Activated naive CD4-positive, alpha-beta T cell treated with anti-CD3 and anti-CD28 coated beads for 36 hours (primary cell): ENCODE results near the gene JUND. TPM values are rescaled to one million over a fixed set of nuclear protein-coding genes. Genes with fewer than 3 reads are reported as not detected.

Experiments used
- CTCF ChIA-PET: fragments of 350-600 bp; sonication (Branson Sonifier 250); formaldehyde crosslinking; loops from one replicate; lab custom pipeline; 2021; ENCODE audit warnings: antibody characterized with exemption; lab: Charles Lee
- DNase-seq: peaks from one replicate; pipeline ENCODE4 v3.0.0-alpha.2; 2020
- H3K27ac Mint-ChIP-seq: one replicate; pipeline ENCODE4 v1.8.0; 2021; ENCODE audit warnings: mild to moderate bottlenecking, mixed read lengths
- H3K27me3 Mint-ChIP-seq: one replicate; pipeline ENCODE4 v1.8.0; 2021; ENCODE audit warnings: low read depth, mixed read lengths
- H3K36me3 Mint-ChIP-seq: one replicate; pipeline ENCODE4 v1.8.0; 2021; ENCODE audit warnings: low read depth, mixed read lengths
- H3K4me1 Mint-ChIP-seq: one replicate; pipeline ENCODE4 v1.8.0; 2021; ENCODE audit warnings: low read depth, mixed read lengths
- H3K4me3 Mint-ChIP-seq: one replicate; pipeline ENCODE4 v1.8.0; 2021; ENCODE audit warnings: mild to moderate bottlenecking, moderate library complexity, mixed read lengths
- H3K9me3 Mint-ChIP-seq: one replicate; pipeline ENCODE4 v1.8.0; 2021; ENCODE audit warnings: mixed read lengths
- intact Hi-C: fragments of 100-400 bp; cut with micrococcal nuclease; formaldehyde crosslinking; loops from one replicate; pipeline ENCODE4 v1.15.1; 2023
- total RNA-seq, 2 experiments: library from RNA; stranded (reverse); gene quantifications; one replicate each; pipeline ENCODE4 v1.2.3, GENCODE V29; 2021

The JUND gene
- total RNA-seq, 2 experiments from 2014 or later: 87.9 to 105 TPM

DNA sequence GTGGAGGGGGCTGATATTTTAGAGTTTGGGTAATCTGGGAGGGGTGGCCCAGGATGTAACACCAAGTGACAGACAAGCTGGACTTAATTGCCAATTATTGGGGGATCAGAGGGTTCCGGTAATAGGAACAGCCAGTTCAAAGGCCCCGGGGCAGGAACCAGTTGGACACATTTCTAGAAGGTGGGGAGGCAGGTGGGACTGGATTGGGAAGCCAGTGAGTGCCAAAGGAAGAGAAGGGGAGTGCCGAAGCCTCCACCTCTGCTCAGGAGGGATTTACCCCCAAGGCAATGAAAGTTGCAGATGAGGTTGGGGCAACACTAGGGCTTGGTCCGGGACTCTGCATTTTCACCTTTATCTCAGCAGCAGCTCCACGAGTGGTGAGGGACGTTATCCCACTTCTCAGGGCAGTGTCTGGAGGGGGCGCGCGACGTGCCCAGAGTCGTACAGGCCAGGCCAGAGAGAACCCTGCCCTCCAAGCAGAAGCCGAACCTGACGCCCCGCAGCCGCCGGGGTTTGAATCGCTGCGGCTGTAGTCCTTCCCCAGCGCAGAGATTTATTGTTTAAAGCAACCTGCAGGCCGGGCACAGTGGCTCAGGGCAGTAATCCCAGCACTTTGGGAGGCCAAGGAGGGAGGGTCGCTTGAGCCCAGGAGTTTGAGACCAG lies 5.7 kb upstream of the JUND start:
- H3K4me3 Mint-ChIP-seq: no peak overlapping the region
- peaks cover 1% of the 10 kb centered on the region for H3K36me3 Mint-ChIP-seq
- no peaks in the 10 kb centered on the region for H3K9me3 Mint-ChIP-seq
- no peaks in the 10 kb centered on the region for H3K27me3 Mint-ChIP-seq
- DNase-seq: no peak
- peak overlapping the region; percentile 81 for H3K27ac Mint-ChIP-seq
- CTCF ChIA-PET: no interaction called here
- peaks cover 59% of the 10 kb centered on the region for H3K4me1 Mint-ChIP-seq
- intact Hi-C loops: loop anchor here (10.0 kb wide), 1 partner anchor 548 kb away; the partner anchor contains the start of gene UPF1

DNA sequence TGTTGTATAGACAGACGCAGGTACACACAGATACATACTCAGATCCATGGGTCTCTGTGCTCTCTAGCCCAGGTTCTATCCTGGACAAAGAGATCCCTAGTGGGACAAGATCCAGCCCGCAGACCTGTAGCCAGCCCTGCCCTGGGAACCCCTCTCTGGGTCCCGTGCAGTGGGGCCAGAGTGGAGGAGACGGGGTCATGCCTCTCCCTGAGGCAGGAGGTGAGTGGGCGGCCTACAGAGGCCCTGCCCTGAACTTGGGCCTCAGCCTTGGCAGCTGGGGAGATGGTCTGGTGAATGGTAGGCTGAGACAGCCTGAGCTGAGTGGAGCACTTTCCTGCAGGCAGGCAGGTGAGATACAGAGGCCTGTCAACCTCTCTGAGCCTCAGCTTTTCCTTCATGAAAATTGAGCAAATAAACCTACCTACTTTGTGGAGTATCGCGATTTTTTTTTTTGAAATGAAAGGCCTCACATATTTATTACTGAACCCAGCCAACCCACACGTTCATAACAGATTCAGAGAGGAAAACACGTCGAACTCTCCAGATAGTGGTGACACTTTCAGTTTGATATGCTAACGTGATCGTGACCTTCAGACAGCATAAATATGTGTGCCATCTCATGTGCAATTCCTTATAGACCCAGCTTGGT lies 3.4 kb upstream of the JUND start:
- peak; percentile 56 for DNase-seq
- CTCF ChIA-PET: interaction anchor here (1.0 kb wide), 1 partner anchor 20 kb away, joined by 11 read pairs; no protein-coding TSS in a partner anchor
- Mint-ChIP-seq H3K4me3 (peak overlapping the region; percentile 43), H3K4me1 (peaks cover 42% of the 10 kb centered on the region), H3K27ac (peak overlapping the region; percentile 96), H3K36me3 (peaks cover 4% of the 10 kb centered on the region), H3K27me3 (no peaks in the 10 kb centered on the region), H3K9me3 (no peaks in the 10 kb centered on the region)
- intact Hi-C loops: loop anchor here (10.0 kb wide), 1 partner anchor 550 kb away; the partner anchor contains the start of gene UPF1

DNA sequence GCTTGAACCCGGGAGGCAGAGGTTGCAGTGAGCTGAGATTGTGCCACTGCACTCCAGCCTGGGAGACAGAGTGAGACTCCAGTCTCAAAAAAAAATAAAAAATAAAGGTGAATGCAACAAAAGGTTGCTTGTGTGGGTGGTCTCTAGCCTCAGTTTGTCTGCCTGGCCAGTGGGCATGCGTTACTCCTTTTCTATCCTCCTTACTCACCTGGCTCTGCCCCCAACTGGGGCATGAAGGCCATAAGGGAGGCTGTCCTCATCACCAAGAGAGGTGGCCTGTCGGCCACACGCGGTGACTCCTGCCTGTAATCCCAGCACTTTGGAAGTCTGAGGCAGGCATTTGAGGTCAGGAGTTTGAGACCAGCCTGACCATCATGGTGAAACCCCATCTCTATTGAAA lies 1.9 kb upstream of the JUND start:
- Mint-ChIP-seq H3K4me1 (peaks cover 45% of the 10 kb centered on the region), H3K4me3 (no peak overlapping the region), H3K36me3 (peaks cover 15% of the 10 kb centered on the region), H3K27me3 (no peaks in the 10 kb centered on the region), H3K9me3 (no peaks in the 10 kb centered on the region), H3K27ac (peak overlapping the region; percentile 53)
- intact Hi-C loops: loop anchor here (10.0 kb wide), 1 partner anchor 551 kb away; the partner anchor contains the start of gene UPF1
- no peak for DNase-seq
- CTCF ChIA-PET: interaction anchor here (7.0 kb wide), 1 partner anchor 44 kb away, joined by 240 read pairs; no protein-coding TSS in a partner anchor

DNA sequence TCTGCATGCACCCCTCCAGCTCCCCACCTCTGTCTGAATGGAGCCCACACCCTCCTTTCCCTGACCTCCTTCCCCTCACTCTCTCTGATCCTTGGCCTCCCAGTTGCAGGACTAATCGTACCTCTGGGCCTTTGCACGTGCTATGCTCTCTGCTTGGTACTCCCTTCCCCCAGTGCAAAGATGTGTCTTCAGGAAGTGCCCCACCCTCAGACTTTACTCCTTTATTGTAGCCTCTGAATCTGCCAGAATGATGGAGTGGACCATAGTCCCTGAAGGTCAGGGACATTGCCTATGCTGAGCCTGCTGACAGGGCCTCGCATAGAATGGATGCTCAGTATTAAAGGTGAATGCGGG lies 1.3 kb upstream of the JUND start:
- Mint-ChIP-seq H3K27me3 (no peaks in the 10 kb centered on the region), H3K27ac (peak overlapping the region; percentile 93), H3K9me3 (no peaks in the 10 kb centered on the region), H3K4me1 (peaks cover 47% of the 10 kb centered on the region), H3K4me3 (peak overlapping the region; percentile 87), H3K36me3 (peaks cover 15% of the 10 kb centered on the region)
- CTCF ChIA-PET: interaction anchor here (5.1 to 7.0 kb wide), 2 partner anchors 9 to 45 kb away, joined by 82 to 240 read pairs; no protein-coding TSS in a partner anchor
- intact Hi-C loops: loop anchor here (1.0 to 10.0 kb wide), 2 partner anchors 8 to 552 kb away; partner anchors contain the start of gene UPF1
- peak; percentile 60 for DNase-seq

DNA sequence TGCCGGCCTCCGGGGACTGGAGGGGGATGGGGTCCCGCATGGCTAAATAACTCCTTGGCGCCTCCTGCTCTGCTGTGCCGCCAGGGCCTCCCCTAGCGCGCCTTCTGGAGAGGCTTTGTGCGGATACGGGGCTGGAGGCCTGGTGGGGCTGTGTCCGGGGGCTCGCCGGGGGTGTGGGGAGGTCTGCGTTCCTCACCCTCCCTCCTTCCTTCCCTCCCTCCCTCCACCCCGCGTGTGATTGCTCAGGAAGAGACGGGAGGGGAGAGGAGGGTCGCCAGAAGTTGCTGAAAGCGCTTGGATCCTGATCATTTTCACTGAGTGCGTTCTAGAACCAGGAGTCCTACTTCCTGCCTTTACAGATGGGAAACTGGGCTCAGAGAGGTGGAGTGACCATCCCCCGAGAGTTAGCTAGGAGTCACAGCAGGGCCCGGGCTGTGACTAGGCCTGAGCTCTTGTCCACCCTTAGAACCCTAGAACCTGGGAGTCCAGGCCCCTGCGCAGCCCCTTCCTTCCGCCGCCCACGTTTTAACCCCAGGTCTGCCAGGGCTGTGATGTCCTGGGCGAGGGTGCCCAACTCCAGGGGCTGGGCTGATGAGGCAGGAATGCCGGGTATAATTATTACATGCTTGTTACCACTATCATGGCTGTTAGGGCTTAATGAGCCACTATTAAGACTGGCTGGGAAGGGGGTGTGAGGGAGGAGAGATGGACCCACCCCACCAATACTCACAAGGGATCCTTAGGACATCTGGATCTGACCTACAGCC lies 782 bp upstream of the JUND start:
- Mint-ChIP-seq H3K27me3 (no peaks in the 10 kb centered on the region), H3K27ac (peak overlapping the region; percentile 93), H3K4me3 (peak overlapping the region; percentile 87), H3K4me1 (peaks cover 51% of the 10 kb centered on the region), H3K36me3 (peaks cover 18% of the 10 kb centered on the region), H3K9me3 (no peaks in the 10 kb centered on the region)
- CTCF ChIA-PET: interaction anchor here (0.8 to 7.0 kb wide), 7 partner anchors 9 to 169 kb away, joined by 3 to 240 read pairs (median 82); partner anchors contain the start of gene LSM4
- intact Hi-C loops: loop anchor here (1.0 to 10.0 kb wide), 2 partner anchors 8 to 553 kb away; partner anchors contain the start of gene UPF1
- peak; percentile 46 for DNase-seq

DNA sequence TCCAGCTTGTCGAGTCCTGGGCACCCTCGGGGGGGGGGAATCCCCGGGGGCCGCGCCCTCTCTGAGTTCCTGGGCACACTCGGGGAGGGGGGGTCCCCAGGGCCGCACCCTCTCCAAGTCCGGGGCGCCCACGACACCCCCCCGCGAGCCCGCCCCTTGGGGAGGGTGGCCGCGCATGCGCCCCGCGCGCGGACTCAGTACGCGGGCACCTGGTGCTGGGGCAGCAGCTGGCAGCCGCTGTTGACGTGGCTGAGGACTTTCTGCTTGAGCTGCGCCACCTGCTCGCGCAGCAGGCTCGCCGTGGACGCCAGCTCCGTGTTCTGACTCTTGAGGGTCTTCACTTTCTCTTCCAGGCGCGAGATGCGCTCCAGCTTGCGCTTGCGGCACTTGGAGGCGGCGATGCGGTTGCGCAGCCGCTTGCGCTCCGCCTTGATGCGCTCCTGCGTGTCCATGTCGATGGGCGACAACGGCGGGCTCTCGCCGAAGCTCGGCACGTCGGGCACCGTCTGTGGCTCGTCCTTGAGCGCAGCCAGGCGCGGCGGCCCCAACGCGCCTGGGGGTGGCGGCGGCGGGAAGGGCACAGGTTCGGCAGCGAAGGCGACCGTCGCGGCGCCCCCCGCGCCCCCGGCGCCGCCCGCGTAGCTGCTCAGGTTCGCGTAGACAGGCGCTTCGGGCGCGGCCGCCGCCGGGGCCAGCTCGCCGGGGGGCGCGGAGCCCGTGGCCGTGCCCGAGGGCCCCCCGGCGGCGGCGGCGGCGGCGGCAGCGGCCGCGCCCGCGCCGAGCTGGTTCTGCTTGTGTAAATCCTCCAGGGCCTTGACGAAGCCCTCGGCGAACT lies 958 bp downstream of the JUND start:
- peaks cover 45% of the 10 kb centered on the region for H3K4me1 Mint-ChIP-seq
- H3K36me3 Mint-ChIP-seq: peaks cover 18% of the 10 kb centered on the region
- H3K27me3 Mint-ChIP-seq: no peaks in the 10 kb centered on the region
- peak; percentile 81 for DNase-seq
- H3K4me3 Mint-ChIP-seq: peak overlapping the region; percentile 95
- H3K9me3 Mint-ChIP-seq: no peaks in the 10 kb centered on the region
- H3K27ac Mint-ChIP-seq: peak overlapping the region; percentile 99
- CTCF ChIA-PET: interaction anchor here (0.6 to 7.0 kb wide), 23 partner anchors 9 to 326 kb away, joined by 3 to 240 read pairs (median 9); partner anchors contain the start of genes LSM4 and RAB3A
- intact Hi-C loops: loop anchor here (1.0 to 10.0 kb wide), 6 partner anchors 14 to 554 kb away; partner anchors contain the start of genes ELL, KLHL26, KXD1 and UPF1

DNA sequence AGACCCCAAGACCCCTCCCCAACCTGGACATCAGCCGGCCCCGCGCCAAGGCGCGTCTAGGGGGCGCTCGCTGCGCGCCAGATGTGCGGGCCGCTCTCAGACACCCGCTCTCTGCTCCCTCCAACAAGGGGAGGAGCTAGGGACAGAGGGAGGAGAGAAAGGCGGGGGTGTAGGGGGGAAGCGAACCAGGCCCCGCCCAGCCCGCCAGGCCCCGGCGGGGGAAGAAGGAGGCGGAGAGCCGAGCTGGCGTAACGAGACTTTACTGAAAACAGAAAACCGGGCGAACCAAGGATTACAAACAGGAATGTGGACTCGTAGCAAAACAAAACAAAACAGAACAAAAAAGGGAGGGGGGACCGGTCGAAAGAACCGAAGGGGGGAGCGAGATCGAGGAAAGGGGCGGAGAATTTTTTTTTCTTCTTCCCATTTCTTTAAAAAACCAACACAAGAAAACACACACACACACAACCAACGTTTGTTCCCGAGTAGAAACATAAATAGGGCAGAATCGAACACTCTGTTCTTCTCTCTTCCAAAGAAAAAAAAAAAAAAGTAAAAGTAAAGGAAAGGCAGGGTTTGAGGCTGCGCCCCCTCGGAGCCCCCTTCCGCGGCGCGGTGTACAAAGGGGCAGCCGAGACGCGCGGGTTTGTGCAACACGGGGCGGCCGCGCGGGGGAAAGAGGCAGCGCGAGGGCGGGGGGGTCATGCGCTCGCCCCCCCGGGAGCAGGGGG lies 1.7 kb downstream of the JUND start:
- peak overlapping the region; percentile 99 for H3K27ac Mint-ChIP-seq
- CTCF ChIA-PET: interaction anchor here (0.6 to 7.0 kb wide), 38 partner anchors 10 to 326 kb away, joined by 3 to 240 read pairs (median 6); partner anchors contain the start of genes LSM4, MPV17L2, RAB3A and SSBP4

DNA sequence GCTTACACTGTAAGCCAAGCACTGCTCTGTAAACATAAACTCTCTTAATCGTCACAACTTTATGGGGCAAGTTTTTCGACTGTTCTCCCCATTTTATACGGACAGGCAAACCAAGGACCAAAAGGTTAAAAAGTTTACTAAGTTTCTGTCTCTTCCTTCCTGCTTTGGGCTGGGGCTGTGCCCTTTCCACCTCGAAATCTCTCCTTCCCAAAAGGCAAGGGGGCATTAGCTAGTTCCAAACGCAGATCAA lies 2.2 kb downstream of the JUND start:
- Mint-ChIP-seq H3K27ac (peak overlapping the region; percentile 99), H3K9me3 (no peaks in the 10 kb centered on the region), H3K36me3 (peaks cover 18% of the 10 kb centered on the region), H3K4me3 (peak overlapping the region; percentile 95), H3K27me3 (no peaks in the 10 kb centered on the region), H3K4me1 (peaks cover 46% of the 10 kb centered on the region)
- CTCF ChIA-PET: interaction anchor here (0.7 to 7.0 kb wide), 34 partner anchors 10 to 273 kb away, joined by 3 to 240 read pairs (median 7); partner anchors contain the start of genes LSM4, MPV17L2, RAB3A and SSBP4
- intact Hi-C loops: loop anchor here (1.0 to 2.0 kb wide), 7 partner anchors 44 to 140 kb away; partner anchors contain the start of genes LSM4, RAB3A and SSBP4
- no peak for DNase-seq

More for the DNA sequence above, 1.7 kb downstream of the JUND start:
- Mint-ChIP-seq H3K4me1 (peaks cover 44% of the 10 kb centered on the region), H3K27me3 (no peaks in the 10 kb centered on the region), H3K9me3 (no peaks in the 10 kb centered on the region), H3K36me3 (peaks cover 18% of the 10 kb centered on the region), H3K4me3 (peak overlapping the region; percentile 95)
- DNase-seq: peak; percentile 96
- intact Hi-C loops: loop anchor here (1.0 to 10.0 kb wide), 10 partner anchors 15 to 555 kb away; partner anchors contain the start of genes KLHL26, LSM4, RAB3A and SSBP4

DNA sequence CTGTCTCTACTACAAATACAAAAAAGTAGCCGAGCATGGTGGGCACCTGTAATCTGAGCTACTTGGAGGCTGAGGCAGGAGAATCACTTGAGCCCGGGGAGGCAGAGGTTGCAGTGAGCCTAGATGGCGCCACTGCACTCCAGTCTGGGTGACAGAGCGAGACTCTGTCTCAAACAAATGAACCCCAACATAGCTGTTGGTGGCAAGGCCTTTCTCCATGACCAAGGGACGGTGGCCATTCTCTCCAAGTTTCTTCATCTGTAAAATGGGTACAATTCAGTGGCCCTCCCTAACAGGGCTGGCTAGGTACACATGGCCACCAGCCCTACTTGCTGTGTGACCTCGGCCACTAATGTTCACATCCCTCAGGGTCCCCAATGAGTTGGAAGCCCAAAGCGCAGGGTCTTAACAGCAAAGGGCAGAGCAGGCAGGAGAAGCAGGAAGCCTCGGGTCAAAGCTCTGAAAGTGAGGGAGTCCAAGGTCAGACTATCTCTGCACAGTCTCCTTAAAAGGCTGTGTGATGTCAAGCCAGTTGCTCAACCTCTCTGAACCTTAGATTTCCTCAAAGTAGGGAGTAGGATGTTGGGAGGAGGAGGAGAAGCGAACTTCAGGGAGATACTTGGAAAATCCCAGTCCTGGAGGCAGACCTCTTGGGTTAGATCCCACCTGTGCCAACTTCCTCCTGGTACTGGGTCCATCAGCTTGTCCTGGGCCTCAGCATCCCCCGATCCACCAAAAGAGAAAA lies 2.7 kb downstream of the JUND start:
- no peaks in the 10 kb centered on the region for H3K9me3 Mint-ChIP-seq
- CTCF ChIA-PET: interaction anchor here (0.6 to 7.0 kb wide), 36 partner anchors 13 to 272 kb away, joined by 3 to 240 read pairs (median 6); partner anchors contain the start of genes LSM4, MPV17L2, RAB3A and SSBP4
- H3K4me3 Mint-ChIP-seq: peak overlapping the region; percentile 95
- DNase-seq: peak; percentile 75
- intact Hi-C loops: loop anchor here (1.0 to 2.0 kb wide), 7 partner anchors 45 to 140 kb away; partner anchors contain the start of genes LSM4, RAB3A and SSBP4
- H3K27ac Mint-ChIP-seq: peak overlapping the region; percentile 99
- H3K27me3 Mint-ChIP-seq: no peaks in the 10 kb centered on the region
- H3K4me1 Mint-ChIP-seq: peaks cover 46% of the 10 kb centered on the region
- H3K36me3 Mint-ChIP-seq: peaks cover 18% of the 10 kb centered on the region
